SK-N-SH (cell line): ENCODE results near the gene NKX1-1.

Experiments used
- CHD2 ChIP-seq: fragments of 150-350 bp; IDR thresholded peaks from 2 replicates; pipeline ENCODE4 v1.6.1; 2018; ENCODE audit warnings: low read length; ENCODE audit not compliant: partially characterized antibody
- NRF1 ChIP-seq: IDR thresholded peaks from 2 replicates; pipeline ENCODE4 v1.6.1; 2012; ENCODE audit warnings: low read depth, mild to moderate bottlenecking, low read length
- TF ChIP-seq, protein P1 (sequence below): fragments of 200-600 bp; sonication (generic); IDR thresholded peaks from 2 replicates; pipeline ENCODE4 v1.6.1; 2017; ENCODE audit warnings: antibody characterized with exemption, mild to moderate bottlenecking, moderate library complexity

DNA sequence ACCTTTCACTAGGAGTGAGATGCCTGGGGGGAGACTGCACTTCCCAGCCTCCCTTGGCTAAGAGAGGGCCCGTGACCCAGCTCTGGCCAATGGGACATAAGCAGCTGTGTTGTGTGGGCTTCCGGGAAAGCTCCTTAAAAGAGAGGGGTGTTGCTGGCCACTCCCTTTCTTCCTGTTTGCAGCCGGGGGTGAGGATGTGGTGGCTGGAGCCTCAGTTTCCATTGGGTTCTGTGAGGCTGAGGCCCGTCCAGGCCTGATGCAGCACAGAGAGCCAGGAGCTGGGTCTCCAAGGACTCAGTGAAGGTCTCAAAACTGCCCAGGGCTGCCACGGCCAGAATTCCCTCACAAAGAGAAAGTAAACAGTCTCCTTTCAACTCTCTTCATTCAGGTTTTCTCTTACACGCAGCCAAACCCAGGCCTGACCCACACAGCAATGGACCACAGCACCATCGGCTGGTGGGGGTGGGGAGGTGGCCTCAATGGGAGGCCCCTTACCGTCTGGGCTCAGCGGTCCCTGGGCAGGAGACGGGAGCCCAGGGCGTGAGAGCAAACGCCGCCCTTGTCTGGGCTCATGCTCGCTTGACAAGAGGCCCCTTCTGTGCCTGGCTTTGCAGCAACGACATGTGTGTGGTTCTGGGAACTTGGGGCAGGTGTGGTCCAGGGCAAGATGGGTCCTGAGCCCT is 6.6 kb downstream of the NKX1-1 start:
- TF ChIP-seq, protein P1, sequence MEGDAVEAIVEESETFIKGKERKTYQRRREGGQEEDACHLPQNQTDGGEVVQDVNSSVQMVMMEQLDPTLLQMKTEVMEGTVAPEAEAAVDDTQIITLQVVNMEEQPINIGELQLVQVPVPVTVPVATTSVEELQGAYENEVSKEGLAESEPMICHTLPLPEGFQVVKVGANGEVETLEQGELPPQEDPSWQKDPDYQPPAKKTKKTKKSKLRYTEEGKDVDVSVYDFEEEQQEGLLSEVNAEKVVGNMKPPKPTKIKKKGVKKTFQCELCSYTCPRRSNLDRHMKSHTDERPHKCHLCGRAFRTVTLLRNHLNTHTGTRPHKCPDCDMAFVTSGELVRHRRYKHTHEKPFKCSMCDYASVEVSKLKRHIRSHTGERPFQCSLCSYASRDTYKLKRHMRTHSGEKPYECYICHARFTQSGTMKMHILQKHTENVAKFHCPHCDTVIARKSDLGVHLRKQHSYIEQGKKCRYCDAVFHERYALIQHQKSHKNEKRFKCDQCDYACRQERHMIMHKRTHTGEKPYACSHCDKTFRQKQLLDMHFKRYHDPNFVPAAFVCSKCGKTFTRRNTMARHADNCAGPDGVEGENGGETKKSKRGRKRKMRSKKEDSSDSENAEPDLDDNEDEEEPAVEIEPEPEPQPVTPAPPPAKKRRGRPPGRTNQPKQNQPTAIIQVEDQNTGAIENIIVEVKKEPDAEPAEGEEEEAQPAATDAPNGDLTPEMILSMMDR, result no peak
- no peak for TF ChIP-seq NRF1
- no peak for TF ChIP-seq CHD2
